ENCODE data around the gene RYK. TPM values are rescaled to one million over a fixed set of nuclear protein-coding genes. Genes with fewer than 3 reads are reported as not detected.

The RYK gene
- total RNA-seq, 4 donors from 2014 or later, result 59.9 to 98.5 (median 93.4) TPM

DNA sequence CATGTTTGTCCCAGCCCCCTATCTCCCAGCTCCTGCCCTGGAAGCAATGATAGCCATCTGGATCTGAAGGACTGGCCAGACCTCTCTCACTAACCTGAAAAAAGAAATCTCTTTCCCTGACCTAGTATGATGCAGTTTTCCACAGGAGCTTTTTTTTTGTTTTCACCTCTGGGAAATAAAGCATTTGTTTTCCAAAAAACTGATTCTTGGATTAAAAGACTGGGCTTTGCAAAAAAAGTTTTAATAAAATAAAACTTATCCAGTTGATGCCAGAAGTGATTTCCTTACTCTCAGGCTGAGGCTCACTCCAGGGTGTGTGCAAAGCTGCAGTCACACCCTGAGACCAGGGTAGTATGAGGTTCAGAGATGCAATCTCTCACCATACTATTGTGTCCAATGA is 104.0 kb downstream of the RYK start:
- TF ChIP-seq, protein P1, sequence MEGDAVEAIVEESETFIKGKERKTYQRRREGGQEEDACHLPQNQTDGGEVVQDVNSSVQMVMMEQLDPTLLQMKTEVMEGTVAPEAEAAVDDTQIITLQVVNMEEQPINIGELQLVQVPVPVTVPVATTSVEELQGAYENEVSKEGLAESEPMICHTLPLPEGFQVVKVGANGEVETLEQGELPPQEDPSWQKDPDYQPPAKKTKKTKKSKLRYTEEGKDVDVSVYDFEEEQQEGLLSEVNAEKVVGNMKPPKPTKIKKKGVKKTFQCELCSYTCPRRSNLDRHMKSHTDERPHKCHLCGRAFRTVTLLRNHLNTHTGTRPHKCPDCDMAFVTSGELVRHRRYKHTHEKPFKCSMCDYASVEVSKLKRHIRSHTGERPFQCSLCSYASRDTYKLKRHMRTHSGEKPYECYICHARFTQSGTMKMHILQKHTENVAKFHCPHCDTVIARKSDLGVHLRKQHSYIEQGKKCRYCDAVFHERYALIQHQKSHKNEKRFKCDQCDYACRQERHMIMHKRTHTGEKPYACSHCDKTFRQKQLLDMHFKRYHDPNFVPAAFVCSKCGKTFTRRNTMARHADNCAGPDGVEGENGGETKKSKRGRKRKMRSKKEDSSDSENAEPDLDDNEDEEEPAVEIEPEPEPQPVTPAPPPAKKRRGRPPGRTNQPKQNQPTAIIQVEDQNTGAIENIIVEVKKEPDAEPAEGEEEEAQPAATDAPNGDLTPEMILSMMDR (IDR thresholded peaks at IDR 0.05; ENCODE audit: low read depth), result no peak

- TF ChIP-seq, protein P1 (IDR thresholded peaks at IDR 0.05; ENCODE audit: low read depth), result no peak
Measured at GRCh38 chr3:134145183-134145582, 105.5 kb downstream of the RYK start.

GRCh38 chr3:134144694-134145093 is 106.0 kb downstream of the RYK start:
- TF ChIP-seq, protein P1 (IDR thresholded peaks at IDR 0.05; ENCODE audit: low read depth), result no peak

- TF ChIP-seq, protein P1 (IDR thresholded peaks at IDR 0.05; ENCODE audit: low read depth), result no peak
Measured at GRCh38 chr3:134143828-134144401, 106.7 kb downstream of the RYK start.

GRCh38 chr3:134136604-134137003 is 114.1 kb downstream of the RYK start:
- TF ChIP-seq, protein P1 (IDR thresholded peaks at IDR 0.05; ENCODE audit: low read depth), result no peak

DNA sequence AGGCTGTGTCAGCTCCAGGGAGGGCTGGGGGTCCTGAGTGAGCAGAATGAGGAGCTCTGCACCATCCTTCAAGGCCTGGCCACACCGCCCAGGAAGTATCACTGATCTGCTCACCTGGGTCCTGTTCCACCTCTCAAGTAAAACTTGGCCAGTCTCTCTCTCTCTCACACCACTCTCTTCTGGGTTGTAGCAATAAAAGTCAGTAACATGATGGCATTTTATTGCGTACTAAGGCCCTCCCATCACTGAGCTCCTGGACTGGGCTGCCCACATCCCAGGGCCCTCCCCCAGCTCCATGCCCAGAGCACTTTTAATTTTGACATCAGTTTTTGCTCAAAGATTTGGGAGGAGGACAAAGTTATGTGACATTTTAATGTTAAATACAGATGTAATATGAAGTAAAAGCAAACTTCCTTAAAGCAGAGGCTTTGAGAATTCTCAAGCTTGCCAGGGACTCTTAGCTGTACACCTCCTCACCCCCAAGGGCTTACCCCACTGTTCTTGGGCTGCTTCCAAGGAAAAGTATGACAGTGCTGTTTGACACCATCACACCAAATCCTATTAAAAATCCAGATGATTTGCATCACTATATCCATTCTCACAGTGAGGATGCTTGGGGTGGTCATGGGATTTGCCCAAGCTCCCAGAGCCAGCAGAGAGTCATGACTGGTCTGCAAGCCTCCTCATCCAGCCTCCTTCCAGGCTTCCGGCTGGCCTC is 115.8 kb downstream of the RYK start:
- TF ChIP-seq, protein P1 (IDR thresholded peaks at IDR 0.05; ENCODE audit: low read depth), result no peak

GRCh38 chr3:134134240-134134639 is 116.4 kb downstream of the RYK start:
- TF ChIP-seq, protein P1 (IDR thresholded peaks at IDR 0.05; ENCODE audit: low read depth), result no peak

Measured in subcutaneous adipose tissue (tissue), 4 donors.